ENCODE data around the gene SERINC4. TPM values are rescaled to one million over a fixed set of nuclear protein-coding genes. Genes with fewer than 3 reads are reported as not detected.
A peak's percentile ranks its signal among the peaks of the same experiment; 100 is the strongest.
"Not testable (repeated sequence)": the region's sequence is repeated elsewhere in the genome, so short reads cannot be mapped to it uniquely, and the experiment has no call there.

SERINC4 gene
- total RNA-seq, 1 experiment from 2014 or later = not detected

- Mint-ChIP-seq H3K36me3 (ENCODE audit: insufficient read depth, unreplicated experiment) (peaks cover 28% of the 10 kb centered on the region), H3K27ac (ENCODE audit: low read depth, unreplicated experiment) (peak within 1 kb of the TSS; percentile 91), H3K4me3 (ENCODE audit: unreplicated experiment) (peak within 1 kb of the TSS; percentile 87)
- DNase-seq (ENCODE audit: unreplicated experiment) = peak; percentile 91
- ChIA-PET POLR2A (interaction anchor here (0.7 to 3.9 kb wide), 12 partner anchors 9 to 246 kb away, joined by 3 to 22 read pairs (median 4); partner anchors contain the start of genes ELL3 and MFAP1), CTCF (interaction anchor here (0.7 kb wide), 1 partner anchor 24 kb away, joined by 3 read pairs; no protein-coding TSS in a partner anchor)
- H3K4me1 Mint-ChIP-seq (ENCODE audit: insufficient read depth, unreplicated experiment); intact Hi-C loops (cut with micrococcal nuclease); H3K27me3 Mint-ChIP-seq (ENCODE audit: insufficient read depth, unreplicated experiment); H3K9me3 Mint-ChIP-seq (ENCODE audit: unreplicated experiment); BruUV-seq (replicated peaks): not testable (repeated sequence)
- TF ChIP-seq, protein P1, sequence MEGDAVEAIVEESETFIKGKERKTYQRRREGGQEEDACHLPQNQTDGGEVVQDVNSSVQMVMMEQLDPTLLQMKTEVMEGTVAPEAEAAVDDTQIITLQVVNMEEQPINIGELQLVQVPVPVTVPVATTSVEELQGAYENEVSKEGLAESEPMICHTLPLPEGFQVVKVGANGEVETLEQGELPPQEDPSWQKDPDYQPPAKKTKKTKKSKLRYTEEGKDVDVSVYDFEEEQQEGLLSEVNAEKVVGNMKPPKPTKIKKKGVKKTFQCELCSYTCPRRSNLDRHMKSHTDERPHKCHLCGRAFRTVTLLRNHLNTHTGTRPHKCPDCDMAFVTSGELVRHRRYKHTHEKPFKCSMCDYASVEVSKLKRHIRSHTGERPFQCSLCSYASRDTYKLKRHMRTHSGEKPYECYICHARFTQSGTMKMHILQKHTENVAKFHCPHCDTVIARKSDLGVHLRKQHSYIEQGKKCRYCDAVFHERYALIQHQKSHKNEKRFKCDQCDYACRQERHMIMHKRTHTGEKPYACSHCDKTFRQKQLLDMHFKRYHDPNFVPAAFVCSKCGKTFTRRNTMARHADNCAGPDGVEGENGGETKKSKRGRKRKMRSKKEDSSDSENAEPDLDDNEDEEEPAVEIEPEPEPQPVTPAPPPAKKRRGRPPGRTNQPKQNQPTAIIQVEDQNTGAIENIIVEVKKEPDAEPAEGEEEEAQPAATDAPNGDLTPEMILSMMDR (IDR thresholded peaks at IDR 0.05; ENCODE audit: unreplicated experiment) = peak; percentile 18
These were observed 53.6 kb downstream of the SERINC4 start, which contains the start of gene PDIA3 for GRCh38 chr15:43746245-43746902. TSS of gene PDIA3 (plus strand) at chr15:43746438. CDS start at chr15:43746540, 102 bp downstream.

Small RNAs within 50 kb of the gene (microRNA-seq; reads per million reads assigned to microRNA genes)
- not detected for gene MIR1282

Other genes with a start within 250 kb of the SERINC4 start
- 56.8 and 64.0 TPM in 2 replicates for gene PPIP5K1, start 210.0 kb downstream of the SERINC4 start, total RNA-seq (2022)
- 10.8 and 19.0 TPM in 2 replicates for gene CKMT1B, start 206.2 kb downstream of the SERINC4 start, total RNA-seq (2022)
- 0.98 and 1.0 TPM in 2 replicates for gene STRC, start 181.4 kb downstream of the SERINC4 start, total RNA-seq (2022)
- gene CATSPER2, start 151.4 kb downstream of the SERINC4 start, total RNA-seq (2022) = 7.0 and 7.5 TPM in 2 replicates
- gene CKMT1A, start 106.4 kb downstream of the SERINC4 start, total RNA-seq (2022) = 11.4 and 27.5 TPM in 2 replicates
- 630 and 765 TPM in 2 replicates for gene PDIA3, start 53.8 kb downstream of the SERINC4 start, total RNA-seq (2022)
- 0.61 and 0.86 TPM in 2 replicates for gene ELL3, start 23.3 kb downstream of the SERINC4 start, total RNA-seq (2022)
- gene SERF2, start 7.9 kb downstream of the SERINC4 start, total RNA-seq (2022) = 697 and 717 TPM in 2 replicates
- 31.1 and 34.5 TPM in 2 replicates for gene HYPK, start 379 bp upstream of the SERINC4 start, total RNA-seq (2022)
- gene MFAP1, start 24.5 kb upstream of the SERINC4 start, total RNA-seq (2022) = 23.0 and 26.5 TPM in 2 replicates
- 3.0 and 6.9 TPM in 2 replicates for gene WDR76, start 26.8 kb upstream of the SERINC4 start, total RNA-seq (2022)

All from MCF 10A (cell line).